ENCODE data around the gene ZHX3.

ZHX3 gene

GRCh38 chr20:41173791-41174341 lies 143.7 kb downstream of the ZHX3 start:
- DNase-seq (ENCODE audit: low read depth in 2 of 3, low spot score in 2 of 3), result no peak

- DNase-seq (ENCODE audit: low read depth in 2 of 3, low spot score in 2 of 3), result peak; percentile 38 to 53 (median 50)
These were observed 144.3 kb downstream of the ZHX3 start for GRCh38 chr20:41173161-41173721.

- no peak for DNase-seq (ENCODE audit: low read depth in 2 of 3, low spot score in 2 of 3)
These were observed 145.0 kb downstream of the ZHX3 start for GRCh38 chr20:41172296-41173140.

- no peak for DNase-seq (ENCODE audit: low read depth in 2 of 3, low spot score in 2 of 3)
These were observed 145.7 kb downstream of the ZHX3 start for GRCh38 chr20:41171736-41172295.

- DNase-seq (ENCODE audit: low read depth in 2 of 3, low spot score in 2 of 3), result no peak
These were observed 147.0 kb downstream of the ZHX3 start for GRCh38 chr20:41170386-41171105.

- DNase-seq (ENCODE audit: low read depth in 2 of 3, low spot score in 2 of 3), result no peak
These were observed 147.7 kb downstream of the ZHX3 start for GRCh38 chr20:41169791-41170351.

- DNase-seq (ENCODE audit: low read depth in 2 of 3, low spot score in 2 of 3), result no peak
These were observed 148.3 kb downstream of the ZHX3 start for GRCh38 chr20:41169162-41169690.

- no peak for DNase-seq (ENCODE audit: low read depth in 2 of 3, low spot score in 2 of 3)
These were observed 149.0 kb downstream of the ZHX3 start for GRCh38 chr20:41168281-41169161.

GRCh38 chr20:41167481-41168253 lies 149.9 kb downstream of the ZHX3 start:
- no peak for DNase-seq (ENCODE audit: low read depth in 2 of 3, low spot score in 2 of 3)

- no peak for DNase-seq (ENCODE audit: low read depth in 2 of 3, low spot score in 2 of 3)
These were observed 150.4 kb downstream of the ZHX3 start for GRCh38 chr20:41167118-41167470.

GRCh38 chr20:41166201-41167117 lies 151.1 kb downstream of the ZHX3 start:
- no peak for DNase-seq (ENCODE audit: low read depth in 2 of 3, low spot score in 2 of 3)

GRCh38 chr20:41165001-41165882 lies 152.3 kb downstream of the ZHX3 start:
- no peak for DNase-seq (ENCODE audit: low read depth in 2 of 3, low spot score in 2 of 3)

- DNase-seq (ENCODE audit: low read depth in 2 of 3, low spot score in 2 of 3), result no peak
These were observed 153.7 kb downstream of the ZHX3 start for GRCh38 chr20:41163821-41164220.

- no peak for DNase-seq (ENCODE audit: low read depth in 2 of 3, low spot score in 2 of 3)
These were observed 155.1 kb downstream of the ZHX3 start for GRCh38 chr20:41162396-41162795.

GRCh38 chr20:41161886-41162285 lies 155.6 kb downstream of the ZHX3 start:
- DNase-seq (ENCODE audit: low read depth in 2 of 3, low spot score in 2 of 3), result no peak

GRCh38 chr20:41160686-41161085 lies 156.8 kb downstream of the ZHX3 start:
- no peak for DNase-seq (ENCODE audit: low read depth in 2 of 3, low spot score in 2 of 3)

GRCh38 chr20:41159547-41159946 lies 158.0 kb downstream of the ZHX3 start:
- no peak for DNase-seq (ENCODE audit: low read depth in 2 of 3, low spot score in 2 of 3)

All from activated CD8-positive, alpha-beta memory T cell treated with anti-CD3 and anti-CD28 coated beads for 48 hours (primary cell).